ENCODE results near the gene WDR1. TPM values are rescaled to one million over a fixed set of nuclear protein-coding genes. Genes with fewer than 3 reads are reported as not detected.

WDR1 gene
- total and polyA plus RNA-seq, 3 donors from 2014 or later, result 165 to 295 (median 168) TPM

DNA sequence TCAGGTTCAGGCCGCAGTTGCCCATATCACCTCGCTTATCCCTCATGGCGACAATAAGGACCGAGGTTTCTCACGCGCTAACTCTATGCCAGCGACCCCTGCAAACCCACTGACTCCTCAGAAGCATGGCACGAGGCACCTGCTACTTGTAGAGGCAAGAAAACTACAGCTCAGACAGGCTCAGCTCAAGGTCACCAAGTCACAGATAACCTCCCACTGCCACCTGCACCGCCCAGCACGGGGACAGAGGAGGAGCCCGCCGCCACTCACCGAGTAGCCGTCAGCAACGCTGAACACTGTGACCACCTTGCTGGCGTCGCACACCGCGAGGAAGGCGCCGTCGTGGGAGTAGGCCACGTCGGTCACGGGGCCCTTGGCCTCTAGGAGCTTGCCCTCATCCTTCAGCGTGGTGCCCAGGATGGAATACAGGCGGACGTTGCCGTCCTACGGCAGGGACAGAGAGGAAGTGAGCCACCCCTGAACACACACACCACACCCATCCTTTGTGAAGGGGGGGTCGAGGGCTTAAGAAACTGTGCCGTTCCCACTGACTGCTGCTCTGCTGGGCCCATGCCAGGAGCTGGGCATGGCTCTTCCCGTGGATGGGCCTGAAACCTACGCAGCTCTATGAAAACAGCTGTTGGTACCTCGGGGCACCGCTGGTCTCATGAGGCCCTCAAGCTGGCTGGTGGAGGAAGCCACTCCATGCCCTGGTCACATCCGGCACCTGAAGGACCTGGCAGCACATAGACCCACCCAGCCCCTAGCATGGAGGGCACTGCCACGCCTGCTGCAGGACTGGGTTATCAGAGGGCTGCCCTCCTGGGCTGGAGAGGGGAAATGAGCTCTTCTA is 38.9 kb downstream of the WDR1 start:
- H3K4me1 ChIP-seq, result peaks cover 25% of the 10 kb centered on the region
- TF ChIP-seq, protein P1, sequence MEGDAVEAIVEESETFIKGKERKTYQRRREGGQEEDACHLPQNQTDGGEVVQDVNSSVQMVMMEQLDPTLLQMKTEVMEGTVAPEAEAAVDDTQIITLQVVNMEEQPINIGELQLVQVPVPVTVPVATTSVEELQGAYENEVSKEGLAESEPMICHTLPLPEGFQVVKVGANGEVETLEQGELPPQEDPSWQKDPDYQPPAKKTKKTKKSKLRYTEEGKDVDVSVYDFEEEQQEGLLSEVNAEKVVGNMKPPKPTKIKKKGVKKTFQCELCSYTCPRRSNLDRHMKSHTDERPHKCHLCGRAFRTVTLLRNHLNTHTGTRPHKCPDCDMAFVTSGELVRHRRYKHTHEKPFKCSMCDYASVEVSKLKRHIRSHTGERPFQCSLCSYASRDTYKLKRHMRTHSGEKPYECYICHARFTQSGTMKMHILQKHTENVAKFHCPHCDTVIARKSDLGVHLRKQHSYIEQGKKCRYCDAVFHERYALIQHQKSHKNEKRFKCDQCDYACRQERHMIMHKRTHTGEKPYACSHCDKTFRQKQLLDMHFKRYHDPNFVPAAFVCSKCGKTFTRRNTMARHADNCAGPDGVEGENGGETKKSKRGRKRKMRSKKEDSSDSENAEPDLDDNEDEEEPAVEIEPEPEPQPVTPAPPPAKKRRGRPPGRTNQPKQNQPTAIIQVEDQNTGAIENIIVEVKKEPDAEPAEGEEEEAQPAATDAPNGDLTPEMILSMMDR (IDR thresholded peaks at IDR 0.05), result no peak
- H3K4me3 ChIP-seq, result no peak overlapping the region
- intact Hi-C loops (cut with DNase I; ENCODE audit: low total_unique reads), result no loop called here
- no peaks in the 10 kb centered on the region for H3K36me3 ChIP-seq (ENCODE audit: low read depth, missing control alignments)
- H3K27ac ChIP-seq, result no peak overlapping the region
- H3K9me3 ChIP-seq, result no peaks in the 10 kb centered on the region
- DNase-seq, result no peak
- WGBS, 2 donors, result 48 to 81% methylated on average over 4 to 38 of the region's 38 CpGs
- no peaks in the 10 kb centered on the region for H3K27me3 ChIP-seq

DNA sequence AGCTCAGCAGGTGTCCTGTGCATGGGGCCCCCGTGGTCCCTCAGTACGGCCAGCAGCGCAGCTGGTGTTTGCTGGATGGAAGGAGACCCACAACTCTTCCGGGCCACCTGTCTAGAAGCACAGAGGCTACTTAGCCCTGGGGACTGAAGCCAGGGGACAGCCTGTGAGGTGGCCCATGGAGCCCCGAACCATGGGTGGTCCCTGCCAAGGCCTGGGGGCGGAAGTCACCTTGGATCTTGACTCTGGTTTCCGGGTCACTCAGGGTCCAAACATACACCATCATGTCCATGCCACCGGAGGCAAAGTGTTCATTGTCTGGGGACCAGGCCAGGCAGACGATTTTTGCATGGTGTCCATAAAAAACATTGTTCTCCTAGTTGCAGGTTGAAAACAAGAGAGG is 39.5 kb downstream of the WDR1 start:
- peaks cover 25% of the 10 kb centered on the region for H3K4me1 ChIP-seq
- H3K4me3 ChIP-seq, result no peak overlapping the region
- H3K36me3 ChIP-seq (ENCODE audit: low read depth, missing control alignments), result no peaks in the 10 kb centered on the region
- no peaks in the 10 kb centered on the region for H3K27me3 ChIP-seq
- H3K9me3 ChIP-seq, result no peaks in the 10 kb centered on the region
- TF ChIP-seq POLR2A (IDR thresholded peaks at IDR 0.05), result no peak
- TF ChIP-seq, protein P1 (IDR thresholded peaks at IDR 0.05), result no peak
- DNase-seq, result peak; percentile 12
- no peak overlapping the region for H3K27ac ChIP-seq
- WGBS, 2 donors, result 92% methylated on average over 8 of the region's 9 CpGs; no CpG with 5 or more reads in 1 of the 2 donors
- intact Hi-C loops (cut with DNase I; ENCODE audit: low total_unique reads), result no loop called here

DNA sequence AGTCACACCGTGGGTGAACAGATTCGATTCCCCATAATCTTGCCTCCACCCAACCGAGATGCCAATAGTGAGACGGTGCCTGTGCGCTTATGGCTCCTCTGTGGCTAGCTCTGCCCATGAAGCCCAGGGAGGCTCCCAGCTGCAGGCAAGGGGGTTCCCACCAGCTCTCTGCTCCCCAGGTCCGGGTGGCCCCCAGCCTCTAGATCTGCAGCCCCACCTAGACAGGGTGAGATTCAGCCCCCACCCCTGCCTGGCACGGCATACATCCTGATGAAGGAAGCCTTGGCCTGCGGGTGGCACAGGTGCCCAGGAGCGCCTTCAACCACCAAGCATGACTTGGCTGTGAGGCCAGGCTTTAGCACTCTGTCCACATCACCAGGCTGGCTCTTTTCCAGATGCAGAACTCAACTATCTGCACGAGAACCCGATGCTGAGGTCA is 40.6 kb downstream of the WDR1 start:
- Histone ChIP-seq H3K9me3 (no peaks in the 10 kb centered on the region), H3K36me3 (ENCODE audit: low read depth, missing control alignments) (no peaks in the 10 kb centered on the region), H3K4me1 (peaks cover 23% of the 10 kb centered on the region), H3K27ac (no peak overlapping the region), H3K4me3 (no peak overlapping the region), H3K27me3 (no peaks in the 10 kb centered on the region)
- DNase-seq, result peak; percentile 50
- no peak for TF ChIP-seq POLR2A (IDR thresholded peaks at IDR 0.05)
- TF ChIP-seq, protein P1 (IDR thresholded peaks at IDR 0.05), result no peak
- 74 to 82% methylated on average over 7 to 10 of the region's 11 CpGs for WGBS, 2 donors
- intact Hi-C loops (cut with DNase I; ENCODE audit: low total_unique reads), result no loop called here

DNA sequence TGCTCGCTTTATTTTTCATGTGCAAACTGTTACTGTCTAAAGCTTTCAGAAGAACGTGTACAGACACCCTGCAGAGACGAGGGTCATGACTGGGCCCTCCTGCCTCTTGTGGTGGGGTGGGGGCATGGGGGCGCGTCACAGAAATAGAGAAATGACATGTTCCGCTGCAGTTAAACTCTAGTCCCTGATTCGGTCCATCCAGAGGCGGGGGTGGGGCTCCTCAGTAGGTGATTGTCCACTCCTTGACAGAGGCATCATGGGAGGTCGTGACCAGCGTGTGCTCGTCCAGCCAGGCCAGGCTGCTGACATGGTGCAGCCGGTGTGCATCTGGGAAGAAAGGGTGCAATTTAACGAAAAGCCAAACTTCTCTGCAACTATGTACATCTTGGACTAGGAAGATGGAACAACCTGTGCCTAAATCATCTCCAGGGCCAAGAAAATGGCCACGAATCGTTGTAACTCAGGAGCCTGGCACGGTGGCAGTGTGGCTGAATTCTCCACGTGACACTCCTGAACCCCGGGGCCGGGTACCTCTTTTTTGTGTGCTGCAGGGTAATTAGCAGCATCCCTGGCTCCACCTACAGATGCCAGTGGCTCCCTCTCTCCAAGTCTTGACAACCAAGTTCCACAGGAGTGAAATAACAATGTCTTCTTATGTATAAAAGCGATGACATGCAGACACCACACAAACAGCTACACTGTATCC is 41.3 kb downstream of the WDR1 start:
- intact Hi-C loops (cut with DNase I; ENCODE audit: low total_unique reads), result no loop called here
- DNase-seq, result peak; percentile 22
- no peaks in the 10 kb centered on the region for H3K36me3 ChIP-seq (ENCODE audit: low read depth, missing control alignments)
- H3K27ac ChIP-seq, result no peak overlapping the region
- H3K4me1 ChIP-seq, result peaks cover 16% of the 10 kb centered on the region
- no peak for TF ChIP-seq POLR2A (IDR thresholded peaks at IDR 0.05)
- TF ChIP-seq, protein P1 (IDR thresholded peaks at IDR 0.05), result no peak
- H3K4me3 ChIP-seq, result no peak overlapping the region
- H3K27me3 ChIP-seq, result no peaks in the 10 kb centered on the region
- H3K9me3 ChIP-seq, result no peaks in the 10 kb centered on the region
- WGBS, 2 donors, result 54 to 67% methylated on average over 18 to 20 of the region's 20 CpGs

Data from testis (tissue), 3 donors.